Thyroid gland (tissue), 4 donors: Measurements from ENCODE around the gene B3GAT1.

Source experiments
- CTCF ChIP-seq, 6 experiments: fragments of 200-600 bp in 3 of 6; fragments of 450-650 bp in 3 of 6; sonication (generic) in 3 of 6; IDR thresholded peaks; one replicate each; pipeline ENCODE4 v1.5.1; 2016 to 2019; ENCODE audit warnings: antibody characterized with exemption in 6 of 6, mild to moderate bottlenecking in 2 of 6, inconsistent platforms in 1 of 6, moderate library complexity in 1 of 6
- POLR2A ChIP-seq, 2 donors: fragments of 450-650 bp; IDR thresholded peaks; one replicate each; pipeline ENCODE4 v1.6.1; 2017; ENCODE audit warnings: antibody characterized with exemption in 2 of 2, mild to moderate bottlenecking in 2 of 2, moderate library complexity in 1 of 2

GRCh38 chr11:134441281-134441680 is 29.2 kb upstream of the B3GAT1 start:
- TF ChIP-seq CTCF (IDR thresholded peaks at IDR 0.05), result no peak
- TF ChIP-seq POLR2A (IDR thresholded peaks at IDR 0.05), result no peak
